Astrocyte (in vitro differentiated cells and primary cell): ENCODE measurements around the gene SEC31B. TPM values are rescaled to one million over a fixed set of nuclear protein-coding genes. Genes with fewer than 3 reads are reported as not detected.

ENCODE experiments used
- DNase-seq: peaks from one replicate; pipeline ENCODE4 v3.0.0-alpha.2; 2010; ENCODE audit warnings: low read depth
- FAIRE-seq: peaks from 2 replicates; lab custom pipeline; 2011; peaks lifted over from hg19 to GRCh38; lab: Jason Lieb, UNC
- H2AFZ ChIP-seq: 2 replicates; pipeline ENCODE4 v1.6.0; 2012; ENCODE audit warnings: low read depth, low read length, inconsistent platforms
- H3K27ac ChIP-seq: 2 replicates; pipeline ENCODE4 v1.5.1; 2011; ENCODE audit warnings: low read depth, low read length, inconsistent platforms
- H3K27me3 ChIP-seq: 2 replicates; pipeline ENCODE4 v1.6.0; 2011; ENCODE audit warnings: low read length, inconsistent platforms; ENCODE audit not compliant: insufficient read depth
- H3K36me3 ChIP-seq: 2 replicates; pipeline ENCODE4 v1.5.1; 2011; ENCODE audit warnings: low read length, inconsistent platforms; ENCODE audit not compliant: insufficient read depth
- H3K4me1 ChIP-seq: 2 replicates; pipeline ENCODE4 v1.5.1; 2011; ENCODE audit warnings: low read length, inconsistent platforms; ENCODE audit not compliant: insufficient read depth
- H3K4me2 ChIP-seq: 2 replicates; pipeline ENCODE4 v1.6.0; 2012; ENCODE audit warnings: low read length, inconsistent platforms
- H3K4me3 ChIP-seq: 2 replicates; pipeline ENCODE4 v1.5.1; 2011; ENCODE audit warnings: low read depth, mild to moderate bottlenecking, low read length, inconsistent platforms; ENCODE audit not compliant: insufficient read depth
- H3K79me2 ChIP-seq: 2 replicates; pipeline ENCODE4 v1.6.0; 2012; ENCODE audit warnings: mild to moderate bottlenecking, low read length, inconsistent platforms; ENCODE audit not compliant: insufficient read depth
- H3K9ac ChIP-seq: 2 replicates; pipeline ENCODE4 v1.6.0; 2012; ENCODE audit warnings: mild to moderate bottlenecking, low read length, inconsistent platforms
- H3K9me3 ChIP-seq: 2 replicates; pipeline ENCODE4 v1.5.1; 2012; ENCODE audit warnings: low read depth, mild to moderate bottlenecking, low read length, inconsistent platforms; ENCODE audit not compliant: insufficient read depth
- H4K20me1 ChIP-seq: 2 replicates; pipeline ENCODE4 v1.6.0; 2012; ENCODE audit warnings: low read length, inconsistent platforms; ENCODE audit not compliant: insufficient read depth
- H3K27ac Mint-ChIP-seq: one replicate; pipeline ENCODE4 v1.8.0; 2021; ENCODE audit warnings: mild to moderate bottlenecking, mixed read lengths; ENCODE audit not compliant: unreplicated experiment
- H3K27me3 Mint-ChIP-seq: one replicate; pipeline ENCODE4 v1.8.0; 2021; ENCODE audit warnings: low read depth, mixed read lengths; ENCODE audit not compliant: unreplicated experiment
- H3K36me3 Mint-ChIP-seq: one replicate; pipeline ENCODE4 v1.8.0; 2021; ENCODE audit warnings: low read depth, mixed read lengths; ENCODE audit not compliant: unreplicated experiment
- H3K4me1 Mint-ChIP-seq: one replicate; pipeline ENCODE4 v1.8.0; 2021; ENCODE audit warnings: low read depth, mixed read lengths; ENCODE audit not compliant: unreplicated experiment
- H3K4me3 Mint-ChIP-seq: one replicate; pipeline ENCODE4 v1.8.0; 2021; ENCODE audit warnings: mild to moderate bottlenecking, moderate library complexity, mixed read lengths; ENCODE audit not compliant: unreplicated experiment
- H3K9me3 Mint-ChIP-seq: one replicate; pipeline ENCODE4 v1.8.0; 2021; ENCODE audit warnings: mild to moderate bottlenecking, mixed read lengths; ENCODE audit not compliant: unreplicated experiment
- EZH2 ChIP-seq: IDR thresholded peaks from 2 replicates; pipeline ENCODE4 v1.6.1; 2012; ENCODE audit warnings: mild to moderate bottlenecking, low read length, inconsistent platforms; ENCODE audit not compliant: insufficient read depth
- total RNA-seq: library from RNA; stranded (reverse); gene quantifications from 2 replicates; pipeline ENCODE4 v1.2.1, GENCODE V29; 2021
- TF ChIP-seq, protein P1 (sequence below): IDR thresholded peaks from 2 replicates; pipeline ENCODE4 v1.5.1; 2011; ENCODE audit warnings: low read depth, mild to moderate bottlenecking, inconsistent platforms, low read length, moderate library complexity; ENCODE audit not compliant: insufficient read depth

The SEC31B gene
- total RNA-seq, 1 donor from 2014 or later: 7.8 TPM

DNA sequence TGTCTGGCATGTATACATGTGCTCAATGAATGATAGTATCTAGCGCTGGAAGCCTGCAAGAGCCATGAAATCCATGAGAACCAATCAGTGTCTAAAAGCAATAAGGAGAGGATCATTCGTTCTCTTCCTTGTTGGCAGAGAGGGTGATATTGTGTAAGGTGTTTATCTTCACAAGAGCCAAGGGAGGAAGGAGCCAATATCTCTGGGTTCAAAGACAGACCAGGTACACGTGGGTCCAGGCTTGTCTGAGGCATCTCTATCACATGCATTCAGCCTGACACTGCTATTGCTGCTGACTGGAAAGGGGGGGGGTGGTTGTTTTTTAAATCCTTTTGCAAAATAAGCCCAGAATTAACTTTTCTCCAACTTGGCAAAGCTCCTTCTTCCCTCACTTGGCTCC lies 4.0 kb downstream of the SEC31B start:
- no peak overlapping the region for H3K27ac Mint-ChIP-seq
- Histone ChIP-seq H4K20me1 (no peaks in the 10 kb centered on the region), H3K4me2 (no peak overlapping the region), H3K27me3 (no peaks in the 10 kb centered on the region), H3K9ac (no peak overlapping the region), H3K4me1 (peaks cover 17% of the 10 kb centered on the region), H2AFZ (no peak overlapping the region), H3K27ac (no peak overlapping the region), H3K9me3 (no peaks in the 10 kb centered on the region), H3K4me3 (no peak overlapping the region), H3K36me3 (no peaks in the 10 kb centered on the region), H3K79me2 (no peaks in the 10 kb centered on the region)
- DNase-seq: no peak
- H3K36me3 Mint-ChIP-seq: peaks cover 17% of the 10 kb centered on the region
- H3K4me3 Mint-ChIP-seq: no peak overlapping the region
- TF ChIP-seq, protein P1, sequence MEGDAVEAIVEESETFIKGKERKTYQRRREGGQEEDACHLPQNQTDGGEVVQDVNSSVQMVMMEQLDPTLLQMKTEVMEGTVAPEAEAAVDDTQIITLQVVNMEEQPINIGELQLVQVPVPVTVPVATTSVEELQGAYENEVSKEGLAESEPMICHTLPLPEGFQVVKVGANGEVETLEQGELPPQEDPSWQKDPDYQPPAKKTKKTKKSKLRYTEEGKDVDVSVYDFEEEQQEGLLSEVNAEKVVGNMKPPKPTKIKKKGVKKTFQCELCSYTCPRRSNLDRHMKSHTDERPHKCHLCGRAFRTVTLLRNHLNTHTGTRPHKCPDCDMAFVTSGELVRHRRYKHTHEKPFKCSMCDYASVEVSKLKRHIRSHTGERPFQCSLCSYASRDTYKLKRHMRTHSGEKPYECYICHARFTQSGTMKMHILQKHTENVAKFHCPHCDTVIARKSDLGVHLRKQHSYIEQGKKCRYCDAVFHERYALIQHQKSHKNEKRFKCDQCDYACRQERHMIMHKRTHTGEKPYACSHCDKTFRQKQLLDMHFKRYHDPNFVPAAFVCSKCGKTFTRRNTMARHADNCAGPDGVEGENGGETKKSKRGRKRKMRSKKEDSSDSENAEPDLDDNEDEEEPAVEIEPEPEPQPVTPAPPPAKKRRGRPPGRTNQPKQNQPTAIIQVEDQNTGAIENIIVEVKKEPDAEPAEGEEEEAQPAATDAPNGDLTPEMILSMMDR: no peak
- no peak for TF ChIP-seq EZH2
- peaks cover 27% of the 10 kb centered on the region for H3K27me3 Mint-ChIP-seq
- no peak for FAIRE-seq
- H3K4me1 Mint-ChIP-seq: peaks cover 9% of the 10 kb centered on the region
- no peaks in the 10 kb centered on the region for H3K9me3 Mint-ChIP-seq

DNA sequence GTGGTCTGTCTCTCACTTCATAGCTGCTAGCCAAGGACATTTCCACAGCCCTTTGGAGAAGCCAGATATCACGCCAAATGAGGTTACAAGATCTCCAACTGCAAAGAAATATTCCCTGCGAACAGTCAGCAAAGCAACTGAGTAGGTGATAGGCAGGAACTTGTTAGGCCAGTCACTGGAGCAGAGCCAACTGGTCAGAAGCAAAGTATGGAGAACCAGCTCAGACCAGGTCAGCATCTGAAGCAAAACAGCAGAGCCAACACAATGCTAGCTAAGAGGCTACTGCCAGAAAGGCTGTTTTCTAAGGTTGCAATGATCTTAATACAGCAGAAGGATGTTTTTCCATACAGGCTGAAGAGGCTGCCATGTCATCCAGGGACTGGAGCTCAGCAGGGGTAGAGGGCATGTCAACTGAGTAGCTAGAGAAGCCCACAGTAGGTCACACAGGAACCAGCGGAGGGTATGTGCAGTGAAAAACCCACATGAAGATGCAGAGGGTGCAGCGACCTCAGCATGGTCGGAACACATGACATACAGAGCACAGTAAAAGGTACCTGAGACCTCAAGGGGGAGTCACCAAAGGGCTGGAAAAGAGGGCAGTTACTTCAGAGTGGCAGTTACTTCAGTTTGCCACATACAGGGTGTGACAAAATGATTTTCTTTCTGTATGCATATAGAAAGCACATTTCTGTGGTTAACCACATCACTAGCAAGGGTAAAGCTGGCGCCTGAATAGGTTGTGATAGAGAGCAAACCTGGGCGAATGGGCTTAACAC lies 8.9 kb downstream of the SEC31B start:
- no peak overlapping the region for H2AFZ ChIP-seq
- no peak overlapping the region for H3K4me3 ChIP-seq
- peak overlapping the region; percentile 42 for H3K27ac Mint-ChIP-seq
- H3K9me3 ChIP-seq: no peaks in the 10 kb centered on the region
- no peak overlapping the region for H3K4me2 ChIP-seq
- no peak overlapping the region for H3K4me3 Mint-ChIP-seq
- no peaks in the 10 kb centered on the region for H3K36me3 ChIP-seq
- H3K4me1 ChIP-seq: peaks cover 19% of the 10 kb centered on the region
- no peak overlapping the region for H3K27ac ChIP-seq
- H3K9ac ChIP-seq: no peak overlapping the region
- DNase-seq (no peak), FAIRE-seq (no peak)
- H3K4me1 Mint-ChIP-seq: peaks cover 2% of the 10 kb centered on the region
- peaks cover 22% of the 10 kb centered on the region for H3K36me3 Mint-ChIP-seq
- no peaks in the 10 kb centered on the region for H4K20me1 ChIP-seq
- H3K27me3 Mint-ChIP-seq: peaks cover 13% of the 10 kb centered on the region
- TF ChIP-seq, protein P1: no peak
- TF ChIP-seq EZH2: no peak
- H3K9me3 Mint-ChIP-seq: no peaks in the 10 kb centered on the region
- H3K27me3 ChIP-seq: no peaks in the 10 kb centered on the region
- no peaks in the 10 kb centered on the region for H3K79me2 ChIP-seq

DNA sequence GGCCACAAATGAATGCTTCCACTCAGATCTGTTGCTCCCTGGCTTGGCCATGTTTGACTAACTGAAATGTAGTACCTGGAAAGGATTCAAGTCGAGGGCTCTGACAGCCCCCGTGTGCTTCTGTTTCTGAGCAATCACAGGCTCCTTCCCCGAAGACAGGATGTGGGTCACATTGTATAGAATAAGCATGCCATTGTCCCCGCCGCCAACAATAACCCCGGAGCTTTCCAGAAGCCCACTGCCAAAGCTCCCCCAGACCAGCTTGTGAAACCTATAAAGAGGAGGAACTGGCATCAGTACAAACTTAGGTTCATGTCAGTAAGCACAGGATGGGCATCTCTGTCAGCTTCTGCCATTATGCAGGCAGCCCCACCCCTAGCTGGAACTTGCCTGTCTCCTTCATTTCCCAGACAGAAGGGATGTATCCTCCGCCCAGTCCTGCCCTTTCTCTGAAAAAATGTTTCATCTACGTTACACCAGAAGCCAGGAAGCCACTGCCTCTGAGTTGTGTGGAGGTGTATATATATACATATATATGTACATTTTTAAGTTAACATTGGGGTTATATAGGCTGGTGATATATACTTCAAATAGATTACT lies 10.3 kb downstream of the SEC31B start:
- no peak overlapping the region for H3K4me2 ChIP-seq
- no peak overlapping the region for H3K9ac ChIP-seq
- H3K36me3 ChIP-seq: no peaks in the 10 kb centered on the region
- H3K27me3 ChIP-seq: no peaks in the 10 kb centered on the region
- TF ChIP-seq, protein P1: no peak
- TF ChIP-seq EZH2: no peak
- Mint-ChIP-seq H3K27ac (no peak overlapping the region), H3K4me1 (peaks cover 2% of the 10 kb centered on the region), H3K27me3 (peaks cover 18% of the 10 kb centered on the region), H3K4me3 (no peak overlapping the region), H3K9me3 (no peaks in the 10 kb centered on the region), H3K36me3 (peaks cover 22% of the 10 kb centered on the region)
- DNase-seq (no peak), FAIRE-seq (no peak)
- H3K4me3 ChIP-seq: no peak overlapping the region
- H3K27ac ChIP-seq: no peak overlapping the region
- H3K4me1 ChIP-seq: peaks cover 22% of the 10 kb centered on the region
- no peaks in the 10 kb centered on the region for H3K9me3 ChIP-seq
- H3K79me2 ChIP-seq: no peaks in the 10 kb centered on the region
- no peak overlapping the region for H2AFZ ChIP-seq
- H4K20me1 ChIP-seq: no peaks in the 10 kb centered on the region
